NCI-H2029 treated with DMSO at 0.1 percent for 48 hours (cell line): Measurements from ENCODE around the gene SFT2D2.
"Not testable (repeated sequence)": the region's sequence is repeated elsewhere in the genome, so short reads cannot be mapped to it uniquely, and the experiment has no call there.

Source experiments
- DNase-seq: peaks from one replicate; lab custom pipeline; 2025; lab: John Stamatoyannopoulos, UW

The SFT2D2 gene

GRCh38 chr1:168225476-168226190, at the start of gene SFT2D2:
TSS of gene SFT2D2 (plus strand) at chr1:168226004. CDS start at chr1:168226080, 76 bp downstream.
- no peak for DNase-seq

DNA sequence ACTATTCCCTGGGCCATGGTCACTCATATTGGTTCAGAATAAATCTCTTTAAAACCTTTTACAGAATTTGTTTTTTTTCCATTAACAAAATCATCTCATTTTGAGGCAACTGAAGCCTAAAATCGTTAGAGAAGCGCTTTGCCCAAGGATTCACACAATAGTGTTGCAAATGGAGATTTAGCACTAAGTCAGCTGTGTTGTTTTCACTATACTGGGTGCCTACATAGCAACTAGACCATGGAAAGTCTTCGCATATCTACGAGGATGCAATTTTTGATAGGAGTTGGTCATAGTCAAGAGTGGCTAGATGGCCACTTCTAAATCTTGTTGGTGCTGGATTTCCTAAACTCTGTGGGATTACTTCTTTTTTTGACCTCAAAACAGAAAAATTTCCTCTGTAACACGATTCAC, 47.6 kb upstream of the SFT2D2 start:
- no peak for DNase-seq

- DNase-seq = peak; percentile 77
Observed at GRCh38 chr1:168178638-168179437, 47.0 kb upstream of the SFT2D2 start, which contains the start of gene TIPRL. TSS of gene TIPRL (plus strand) at chr1:168178962. CDS start at chr1:168179078, 116 bp downstream.

DNA sequence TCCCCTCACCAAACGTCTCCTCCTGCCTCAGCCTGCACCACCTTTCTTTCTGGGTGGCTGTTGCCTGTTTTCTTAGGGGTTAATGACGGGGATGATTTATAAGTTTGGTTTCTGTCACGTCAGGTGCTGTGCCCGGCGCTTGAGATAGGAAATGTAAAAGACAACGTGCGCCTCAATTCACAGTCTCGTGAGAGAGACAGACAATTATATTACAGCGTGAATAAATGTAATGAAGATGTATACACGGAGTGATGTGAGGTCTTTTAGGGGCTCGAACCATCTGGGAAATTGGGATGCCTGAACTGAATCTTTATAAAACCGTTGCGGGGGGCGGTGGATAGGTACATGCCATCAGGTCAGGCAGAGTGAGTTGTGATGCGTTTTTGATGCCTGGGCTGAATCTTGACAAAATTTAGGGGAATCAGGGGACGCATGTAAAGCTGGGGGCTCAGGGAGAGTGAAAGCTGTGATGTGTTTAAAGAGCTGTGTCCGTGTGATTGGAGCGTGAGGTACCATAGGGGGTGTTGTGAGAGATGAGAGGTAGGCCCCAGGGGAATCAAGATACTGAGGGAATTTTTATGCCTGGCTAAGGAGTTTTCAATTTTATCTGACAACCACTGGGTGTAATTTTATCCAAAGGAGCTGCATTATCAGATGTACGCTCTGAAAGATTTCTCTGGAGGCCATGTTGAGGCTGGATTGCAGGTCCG, 46.2 kb upstream of the SFT2D2 start:
- no peak for DNase-seq

DNA sequence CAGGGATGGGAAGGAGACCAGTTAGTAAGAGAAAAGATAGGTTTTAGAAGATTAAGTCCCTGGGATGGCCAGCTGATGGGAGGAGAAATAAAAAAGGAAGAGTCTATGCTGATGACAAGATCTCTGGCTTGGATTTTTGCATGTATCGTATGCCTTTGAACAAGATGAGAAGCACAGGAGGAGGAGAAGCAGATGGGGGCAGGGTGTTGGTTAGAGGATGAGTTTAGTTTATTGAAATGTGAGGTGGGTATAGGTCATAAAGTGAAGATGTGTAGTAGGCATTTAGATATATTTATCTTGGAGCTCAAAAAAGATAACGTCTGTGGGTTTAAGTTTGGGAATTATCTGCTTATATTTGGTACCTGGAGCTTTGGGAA, 45.7 kb upstream of the SFT2D2 start:
- DNase-seq = no peak

GRCh38 chr1:168181063-168181720, 44.6 kb upstream of the SFT2D2 start:
- not testable (repeated sequence) for DNase-seq

DNA sequence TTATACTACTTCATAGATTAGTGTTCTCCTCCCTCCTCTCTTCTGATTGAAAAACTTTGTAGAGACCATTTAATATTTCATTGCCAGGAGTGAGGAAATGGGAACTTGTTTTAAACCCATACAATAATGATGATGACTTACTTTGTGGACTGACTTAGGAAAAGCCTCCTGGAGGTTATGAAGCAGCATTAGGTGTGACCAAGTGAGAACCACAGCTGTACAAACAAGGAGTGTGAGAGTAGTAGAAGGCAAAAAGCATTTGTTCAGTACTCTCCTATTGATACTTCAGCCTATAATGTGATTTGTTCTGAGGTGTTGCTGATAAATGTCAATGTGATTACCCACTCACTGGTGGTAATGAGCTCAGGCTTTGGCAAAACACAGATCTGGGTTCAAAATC, 38.6 kb upstream of the SFT2D2 start:
- no peak for DNase-seq

DNA sequence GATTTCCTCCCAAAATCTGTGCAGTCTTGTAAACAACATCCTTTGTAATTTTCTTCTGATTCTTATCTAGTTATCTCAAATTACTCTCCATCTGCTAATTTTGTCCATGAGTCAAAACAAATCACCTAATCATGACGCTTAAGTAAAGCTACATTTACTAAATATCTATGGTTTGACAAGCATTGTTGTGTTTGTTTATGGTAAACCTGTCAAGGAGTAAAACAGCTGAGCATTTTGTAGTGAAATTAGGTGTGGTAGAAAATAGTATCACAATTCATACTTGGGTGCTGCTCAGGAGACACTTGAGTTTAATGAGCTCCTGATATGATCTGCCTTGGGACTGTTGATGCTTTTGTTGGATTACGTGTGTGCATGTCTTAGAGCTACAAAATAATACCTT, 35.4 kb upstream of the SFT2D2 start:
- no peak for DNase-seq

- no peak for DNase-seq
Observed at GRCh38 chr1:168195199-168196135, 30.3 kb upstream of the SFT2D2 start.

DNA sequence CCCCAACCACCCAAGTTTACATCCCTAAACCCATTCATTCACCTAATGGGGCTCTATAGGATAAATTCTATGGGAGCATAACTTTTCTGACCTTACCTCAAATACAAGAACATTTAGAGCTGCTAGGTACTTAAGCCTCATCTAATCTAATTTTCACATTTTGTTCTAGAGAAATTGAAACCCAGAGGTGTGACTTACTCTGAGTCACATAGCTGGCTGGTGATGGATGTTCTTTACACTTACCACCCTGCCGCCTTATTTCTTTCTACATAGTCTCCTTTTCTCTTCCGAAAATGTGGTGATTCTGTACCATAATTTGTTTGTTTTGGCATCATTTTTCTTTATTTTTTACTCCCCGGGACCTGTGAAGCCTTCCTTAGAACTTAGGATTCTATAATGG, 26.7 kb upstream of the SFT2D2 start:
- DNase-seq = no peak

DNA sequence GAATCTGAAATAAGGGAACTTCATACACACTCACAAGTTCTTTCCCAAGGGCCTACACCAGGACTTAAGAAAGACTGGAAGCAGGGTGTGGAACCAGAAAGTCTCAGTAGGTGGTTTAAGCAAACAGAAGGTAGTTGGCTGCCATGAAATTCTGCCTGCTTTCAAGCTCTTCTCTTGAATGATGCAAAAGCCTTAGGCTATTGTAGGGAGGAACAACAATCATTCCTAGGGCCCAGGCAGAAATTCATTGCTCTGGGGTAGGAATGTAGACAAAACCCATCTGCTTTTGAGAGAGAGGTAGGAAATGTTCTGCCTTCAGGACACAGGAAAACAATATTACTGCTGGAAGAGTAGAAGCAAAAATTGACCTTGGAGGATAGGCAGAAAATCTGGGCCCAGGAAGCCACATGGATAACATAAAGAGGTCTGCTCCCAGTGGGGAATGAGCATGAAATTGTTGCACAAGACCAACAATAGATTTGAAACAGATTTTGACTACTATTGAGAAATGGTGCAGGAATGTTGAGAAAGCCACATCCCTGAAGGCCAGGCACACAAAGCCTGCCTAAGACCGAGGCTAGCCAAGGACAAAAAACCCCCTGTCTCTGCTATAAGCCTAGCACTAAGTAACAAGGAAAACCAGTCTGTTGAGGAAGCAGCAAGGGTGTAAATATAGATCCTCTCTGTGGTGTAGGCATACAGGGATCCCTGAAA, 22.7 kb upstream of the SFT2D2 start:
- no peak for DNase-seq

DNA sequence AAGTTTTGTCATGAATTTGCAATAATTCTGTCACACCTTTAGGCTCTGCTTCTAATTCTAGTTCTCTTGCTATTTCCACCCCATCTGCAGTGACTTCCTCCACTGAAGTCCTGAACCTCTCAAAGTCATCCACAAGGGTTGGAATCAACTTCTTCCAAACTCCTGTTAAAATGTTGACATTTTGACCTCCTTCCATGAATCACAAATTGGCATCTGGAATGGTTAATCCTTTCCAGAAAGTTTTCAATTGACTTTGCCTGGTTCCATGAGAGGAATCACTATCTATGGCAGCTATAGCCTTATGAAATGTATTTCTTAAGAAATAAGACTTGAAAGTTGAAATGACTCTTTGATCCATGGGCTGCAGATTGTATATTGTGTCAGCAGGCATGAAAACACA, 19.7 kb upstream of the SFT2D2 start:
- DNase-seq = no peak

- not testable (repeated sequence) for DNase-seq
Observed at GRCh38 chr1:168207673-168208072, 18.1 kb upstream of the SFT2D2 start.

DNA sequence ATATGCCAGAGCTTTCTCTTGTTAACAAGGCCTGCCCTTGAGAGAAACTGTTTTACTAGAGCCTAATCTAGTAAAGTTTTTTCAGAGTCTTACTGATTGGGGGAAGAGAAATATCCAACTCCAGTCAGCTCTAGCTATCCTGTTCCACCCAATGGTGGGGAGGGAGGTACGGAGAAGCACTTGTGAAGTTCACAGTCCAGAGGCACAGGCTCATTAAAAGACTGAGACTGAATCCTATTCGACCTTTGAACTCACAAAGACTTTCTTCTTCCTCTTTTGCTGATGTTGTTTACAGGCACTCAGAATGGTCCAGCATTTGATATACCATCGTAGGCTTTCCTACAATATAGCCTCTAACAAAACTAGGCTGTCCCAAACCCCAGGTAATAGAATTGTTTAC, 15.5 kb upstream of the SFT2D2 start:
- no peak for DNase-seq

DNA sequence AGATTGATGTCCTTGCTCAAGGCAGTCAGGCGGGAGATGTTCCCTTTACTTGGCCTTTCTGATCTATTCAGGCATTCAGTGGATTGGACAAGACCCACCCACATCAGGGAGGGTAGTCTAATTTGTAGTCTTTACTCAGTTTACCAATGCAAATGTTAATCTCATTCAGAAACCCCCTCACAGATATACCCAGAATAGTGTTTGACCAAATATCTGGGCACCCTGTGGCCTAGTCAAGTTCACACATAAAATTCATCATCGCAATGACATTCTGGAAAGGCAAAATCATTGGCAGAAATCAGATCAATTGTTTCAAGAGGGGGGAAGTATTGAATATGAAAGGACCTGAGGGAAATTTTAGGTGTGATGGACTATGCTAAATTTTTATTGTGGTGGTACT, 12.5 kb upstream of the SFT2D2 start:
- DNase-seq = no peak

DNA sequence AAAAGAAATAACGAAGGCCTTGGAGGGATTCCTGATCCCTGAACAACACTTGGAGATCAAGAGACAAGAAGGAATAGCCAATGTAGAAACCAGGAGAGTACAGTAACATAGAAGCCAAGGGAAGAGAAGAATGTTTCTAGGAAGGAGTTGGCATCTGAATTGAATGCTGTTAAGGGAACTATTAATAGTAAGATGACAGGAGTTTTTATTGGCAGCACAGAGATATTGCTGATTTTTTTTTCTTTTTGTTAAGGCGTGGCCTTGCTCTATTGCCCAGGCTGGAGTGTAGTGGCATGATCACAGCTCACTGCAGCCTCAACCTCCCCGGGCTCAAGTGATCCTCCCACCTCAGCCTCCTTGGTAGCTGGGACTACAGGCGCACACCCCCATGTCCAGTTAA, 9.6 kb upstream of the SFT2D2 start:
- no peak for DNase-seq

DNA sequence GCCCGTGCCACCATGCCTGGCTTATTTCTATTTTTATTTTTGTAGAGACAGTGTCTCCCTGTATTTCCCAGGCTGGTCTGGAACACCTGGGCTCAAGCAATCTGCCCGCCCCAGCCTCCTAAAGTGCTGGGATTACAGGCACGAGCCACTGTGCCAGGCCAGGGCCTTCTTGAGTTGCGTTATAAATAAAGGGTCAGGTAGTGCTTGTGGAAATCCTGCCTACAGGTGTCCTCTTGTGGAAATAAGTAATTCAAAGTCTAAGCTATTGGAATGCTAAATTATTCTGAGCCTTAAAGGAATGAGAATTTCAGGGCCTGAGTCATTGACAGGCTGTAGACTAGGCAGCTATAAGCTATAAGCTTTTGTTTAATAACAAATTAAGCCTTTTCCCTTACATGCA, 8.1 kb upstream of the SFT2D2 start:
- DNase-seq = no peak

DNA sequence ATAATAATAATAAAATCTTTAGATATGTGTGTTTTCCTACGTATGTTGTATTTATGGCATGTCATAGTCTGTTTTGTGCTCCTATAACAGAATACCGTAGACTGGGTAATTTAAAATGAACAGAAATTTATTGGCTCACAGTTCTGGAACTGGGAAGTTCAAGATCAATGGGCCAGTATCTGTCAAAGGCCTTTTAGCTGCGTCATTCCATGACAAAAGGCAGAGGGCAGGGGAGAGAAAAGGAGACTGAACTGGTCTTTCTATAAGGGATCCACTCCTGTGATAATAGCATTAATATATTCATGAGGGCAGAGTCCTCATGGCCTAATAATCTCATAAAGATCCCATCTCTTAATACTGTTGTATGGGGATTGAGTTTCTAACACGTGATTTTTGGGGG, 7.1 kb upstream of the SFT2D2 start:
- no peak for DNase-seq

GRCh38 chr1:168220470-168220871, 5.3 kb upstream of the SFT2D2 start:
- DNase-seq = no peak

DNA sequence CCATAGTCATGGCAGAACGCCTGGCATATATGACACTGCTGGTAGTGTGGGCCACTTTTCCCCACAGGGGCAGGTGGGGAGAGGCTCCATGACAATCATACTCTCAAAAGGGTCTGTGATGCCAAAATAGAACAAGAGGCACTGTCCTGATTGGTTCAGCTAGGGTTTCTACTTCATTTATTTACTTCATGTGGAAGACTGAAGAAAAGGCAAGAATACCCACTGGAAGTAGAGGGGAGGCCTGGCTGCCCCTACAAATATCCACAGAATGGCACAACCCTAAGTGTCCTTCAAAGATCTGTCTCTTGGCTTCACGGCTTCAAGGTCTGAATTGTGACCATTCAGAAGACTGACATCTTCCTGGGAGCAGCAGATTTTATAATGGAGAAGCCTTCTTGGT, 4.5 kb upstream of the SFT2D2 start:
- no peak for DNase-seq

GRCh38 chr1:168223261-168223660, 2.5 kb upstream of the SFT2D2 start:
- DNase-seq = no peak
